ENCODE measurements around the gene TSLP. TPM values are rescaled to one million over a fixed set of nuclear protein-coding genes. Genes with fewer than 3 reads are reported as not detected.

Gene TSLP
- total RNA-seq, 1 donor from 2014 or later: 1.5 TPM

DNA sequence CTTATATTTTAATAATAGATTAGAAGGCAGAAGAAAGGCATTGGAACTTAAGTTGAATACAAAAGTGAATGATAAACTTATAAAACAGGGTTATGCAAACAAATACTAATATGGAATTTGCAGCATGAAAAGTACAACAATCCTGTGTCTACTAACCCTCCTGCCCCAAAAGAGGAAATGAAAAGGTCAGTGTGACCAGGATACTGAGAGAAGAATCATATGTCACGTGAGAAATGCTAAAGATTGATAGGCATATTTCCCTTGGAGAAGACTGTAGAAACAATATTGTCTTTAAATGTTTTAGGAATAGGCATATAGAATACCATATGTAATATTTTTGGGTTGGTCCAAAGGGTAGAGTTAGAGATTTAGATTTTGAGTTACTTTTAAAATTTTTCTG lies 24.5 kb downstream of the TSLP start:
- H3K9me3 Mint-ChIP-seq (ENCODE audit: unreplicated experiment): no peaks in the 10 kb centered on the region
- H3K4me1 Mint-ChIP-seq (ENCODE audit: unreplicated experiment): peaks cover 15% of the 10 kb centered on the region
- TF ChIP-seq, protein P1, sequence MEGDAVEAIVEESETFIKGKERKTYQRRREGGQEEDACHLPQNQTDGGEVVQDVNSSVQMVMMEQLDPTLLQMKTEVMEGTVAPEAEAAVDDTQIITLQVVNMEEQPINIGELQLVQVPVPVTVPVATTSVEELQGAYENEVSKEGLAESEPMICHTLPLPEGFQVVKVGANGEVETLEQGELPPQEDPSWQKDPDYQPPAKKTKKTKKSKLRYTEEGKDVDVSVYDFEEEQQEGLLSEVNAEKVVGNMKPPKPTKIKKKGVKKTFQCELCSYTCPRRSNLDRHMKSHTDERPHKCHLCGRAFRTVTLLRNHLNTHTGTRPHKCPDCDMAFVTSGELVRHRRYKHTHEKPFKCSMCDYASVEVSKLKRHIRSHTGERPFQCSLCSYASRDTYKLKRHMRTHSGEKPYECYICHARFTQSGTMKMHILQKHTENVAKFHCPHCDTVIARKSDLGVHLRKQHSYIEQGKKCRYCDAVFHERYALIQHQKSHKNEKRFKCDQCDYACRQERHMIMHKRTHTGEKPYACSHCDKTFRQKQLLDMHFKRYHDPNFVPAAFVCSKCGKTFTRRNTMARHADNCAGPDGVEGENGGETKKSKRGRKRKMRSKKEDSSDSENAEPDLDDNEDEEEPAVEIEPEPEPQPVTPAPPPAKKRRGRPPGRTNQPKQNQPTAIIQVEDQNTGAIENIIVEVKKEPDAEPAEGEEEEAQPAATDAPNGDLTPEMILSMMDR (IDR thresholded peaks at IDR 0.05; ENCODE audit: unreplicated experiment): no peak
- H3K27ac Mint-ChIP-seq (ENCODE audit: unreplicated experiment): no peak overlapping the region
- no peak for DNase-seq (ENCODE audit: low spot score)
- H3K36me3 Mint-ChIP-seq (ENCODE audit: low read depth, unreplicated experiment): peaks cover 8% of the 10 kb centered on the region
- no peak overlapping the region for H3K4me3 Mint-ChIP-seq (ENCODE audit: unreplicated experiment)
- no peaks in the 10 kb centered on the region for H3K27me3 Mint-ChIP-seq (ENCODE audit: unreplicated experiment)

DNA sequence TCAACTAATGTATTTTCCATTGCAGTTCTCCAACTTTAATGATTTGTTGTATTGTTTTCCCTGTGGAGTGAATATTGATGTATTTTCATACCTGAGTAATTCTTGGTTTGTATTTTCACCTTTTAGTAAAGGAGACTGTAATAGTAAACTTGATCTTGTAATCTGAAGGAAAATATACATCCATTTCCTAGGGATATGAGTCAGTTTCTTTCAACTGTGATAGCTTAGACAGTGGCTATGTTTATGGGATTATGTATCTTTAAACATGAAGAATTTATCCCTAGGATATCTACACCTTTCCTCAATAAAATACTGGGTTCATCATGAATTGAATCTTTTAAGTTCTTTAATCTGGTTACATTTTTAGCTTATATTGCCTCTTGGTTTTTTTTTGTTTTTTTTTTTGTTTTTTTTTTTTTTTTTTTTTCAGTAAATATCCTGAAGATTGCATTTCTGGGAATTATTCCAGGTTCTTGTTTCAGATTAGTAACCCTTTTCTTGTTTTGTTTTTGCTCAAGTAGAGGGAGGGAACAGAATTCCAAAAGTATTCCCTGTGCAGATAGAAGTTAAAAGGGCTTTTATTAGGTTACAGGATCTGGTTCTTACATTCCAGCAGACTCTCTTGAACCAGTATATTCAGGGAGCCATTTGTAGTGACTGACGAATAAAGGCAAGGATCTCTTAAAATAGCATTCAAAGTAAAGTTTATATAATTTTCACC lies 27.7 kb downstream of the TSLP start:
- no peak for DNase-seq (ENCODE audit: low spot score)
- Mint-ChIP-seq H3K27ac (ENCODE audit: unreplicated experiment) (no peak overlapping the region), H3K9me3 (ENCODE audit: unreplicated experiment) (no peaks in the 10 kb centered on the region), H3K4me1 (ENCODE audit: unreplicated experiment) (peaks cover under 1% of the 10 kb centered on the region), H3K27me3 (ENCODE audit: unreplicated experiment) (no peaks in the 10 kb centered on the region), H3K4me3 (ENCODE audit: unreplicated experiment) (no peak overlapping the region), H3K36me3 (ENCODE audit: low read depth, unreplicated experiment) (peaks cover 6% of the 10 kb centered on the region)
- TF ChIP-seq, protein P1 (IDR thresholded peaks at IDR 0.05; ENCODE audit: unreplicated experiment): no peak

DNA sequence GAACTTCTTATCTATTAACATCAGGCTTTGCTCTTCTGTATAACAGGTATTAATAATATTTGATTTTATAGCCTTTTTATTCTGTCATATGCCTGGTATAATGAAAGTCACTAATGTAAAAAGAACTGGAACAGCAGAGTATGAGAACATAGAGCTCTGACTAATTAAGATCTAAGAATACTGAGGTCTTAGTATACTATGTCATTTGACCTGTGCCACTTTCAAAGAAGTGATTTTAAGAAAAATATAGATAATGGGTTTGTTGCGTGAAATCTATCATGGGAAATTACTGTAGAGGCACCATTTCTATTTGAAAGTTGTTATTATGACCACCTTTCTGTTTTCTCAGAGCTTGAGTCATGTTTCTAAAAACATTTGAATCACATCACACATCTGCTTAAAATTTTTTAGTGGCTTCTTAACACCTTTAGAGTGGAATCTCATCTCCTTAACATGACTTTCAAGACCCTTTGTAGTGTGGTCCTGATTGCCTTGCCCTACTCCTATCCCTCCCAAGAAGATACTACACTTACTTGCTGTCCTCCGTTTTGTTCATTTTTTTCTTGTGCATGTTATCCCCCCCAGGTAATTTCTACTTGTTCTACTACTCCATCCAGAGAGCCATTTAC lies 34.9 kb downstream of the TSLP start:
- Mint-ChIP-seq H3K27ac (ENCODE audit: unreplicated experiment) (no peak overlapping the region), H3K27me3 (ENCODE audit: unreplicated experiment) (no peaks in the 10 kb centered on the region), H3K36me3 (ENCODE audit: low read depth, unreplicated experiment) (peaks cover 6% of the 10 kb centered on the region), H3K9me3 (ENCODE audit: unreplicated experiment) (no peaks in the 10 kb centered on the region), H3K4me1 (ENCODE audit: unreplicated experiment) (no peaks in the 10 kb centered on the region), H3K4me3 (ENCODE audit: unreplicated experiment) (no peak overlapping the region)
- TF ChIP-seq, protein P1 (IDR thresholded peaks at IDR 0.05; ENCODE audit: unreplicated experiment): no peak
- no peak for DNase-seq (ENCODE audit: low spot score)

DNA sequence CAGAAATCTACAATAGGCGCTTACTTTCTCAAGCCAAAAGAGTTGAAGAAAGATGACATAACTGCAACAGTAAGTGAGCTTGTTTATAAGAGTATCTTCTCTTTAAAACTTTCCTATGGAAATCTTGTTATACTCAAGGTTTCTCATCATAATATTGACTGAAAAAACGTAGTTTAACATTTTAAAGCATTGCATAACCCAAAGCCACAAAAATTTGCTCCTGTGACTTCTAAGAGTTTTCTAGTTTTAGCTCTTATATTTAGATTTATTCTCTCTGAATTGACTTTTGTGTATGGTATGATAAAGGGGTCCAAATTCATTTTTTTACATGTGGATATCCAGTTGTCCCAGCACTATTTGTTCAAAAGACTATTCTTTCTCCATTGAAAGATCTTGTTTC lies 35.9 kb downstream of the TSLP start:
- no peak for DNase-seq (ENCODE audit: low spot score)
- Mint-ChIP-seq H3K4me1 (ENCODE audit: unreplicated experiment) (no peaks in the 10 kb centered on the region), H3K27me3 (ENCODE audit: unreplicated experiment) (no peaks in the 10 kb centered on the region), H3K27ac (ENCODE audit: unreplicated experiment) (no peak overlapping the region), H3K9me3 (ENCODE audit: unreplicated experiment) (no peaks in the 10 kb centered on the region), H3K4me3 (ENCODE audit: unreplicated experiment) (no peak overlapping the region), H3K36me3 (ENCODE audit: low read depth, unreplicated experiment) (peaks cover 6% of the 10 kb centered on the region)
- TF ChIP-seq, protein P1 (IDR thresholded peaks at IDR 0.05; ENCODE audit: unreplicated experiment): no peak

DNA sequence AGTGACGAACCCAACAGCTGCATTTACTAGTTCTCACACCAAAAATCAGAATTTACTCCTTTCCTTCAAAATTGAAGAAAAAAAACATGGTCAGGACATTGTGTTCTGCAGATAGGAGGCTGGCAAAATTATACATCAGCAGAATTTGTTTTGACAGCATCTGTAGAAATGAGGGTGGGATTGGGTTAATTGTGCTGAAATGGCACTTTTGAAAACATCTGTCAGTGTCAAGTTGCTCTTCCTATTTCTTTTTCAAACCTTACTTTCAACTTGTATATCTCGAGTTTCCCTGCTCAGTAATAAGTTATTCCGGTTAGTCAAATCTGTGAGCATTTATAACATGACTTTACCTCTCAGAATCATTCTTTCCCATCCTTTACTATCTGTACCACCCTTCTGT lies 40.4 kb downstream of the TSLP start:
- Mint-ChIP-seq H3K27me3 (ENCODE audit: unreplicated experiment) (no peaks in the 10 kb centered on the region), H3K9me3 (ENCODE audit: unreplicated experiment) (no peaks in the 10 kb centered on the region), H3K36me3 (ENCODE audit: low read depth, unreplicated experiment) (peaks cover 3% of the 10 kb centered on the region), H3K27ac (ENCODE audit: unreplicated experiment) (no peak overlapping the region), H3K4me1 (ENCODE audit: unreplicated experiment) (peaks cover 1% of the 10 kb centered on the region), H3K4me3 (ENCODE audit: unreplicated experiment) (no peak overlapping the region)
- TF ChIP-seq, protein P1 (IDR thresholded peaks at IDR 0.05; ENCODE audit: unreplicated experiment): no peak
- DNase-seq (ENCODE audit: low spot score): no peak
